C4-2B (cell line): Measurements from ENCODE around the gene SLC24A3.

Experiments
- ZFX ChIP-seq: fragments of 450-650 bp; IDR thresholded peaks from 2 replicates; pipeline ENCODE4 v1.6.1; 2017
- TF ChIP-seq, protein P1 (sequence below): fragments of 450-650 bp; conservative IDR thresholded peaks from 2 replicates; pipeline ENCODE4 v1.5.1; 2017; ENCODE audit warnings: mild to moderate bottlenecking

DNA sequence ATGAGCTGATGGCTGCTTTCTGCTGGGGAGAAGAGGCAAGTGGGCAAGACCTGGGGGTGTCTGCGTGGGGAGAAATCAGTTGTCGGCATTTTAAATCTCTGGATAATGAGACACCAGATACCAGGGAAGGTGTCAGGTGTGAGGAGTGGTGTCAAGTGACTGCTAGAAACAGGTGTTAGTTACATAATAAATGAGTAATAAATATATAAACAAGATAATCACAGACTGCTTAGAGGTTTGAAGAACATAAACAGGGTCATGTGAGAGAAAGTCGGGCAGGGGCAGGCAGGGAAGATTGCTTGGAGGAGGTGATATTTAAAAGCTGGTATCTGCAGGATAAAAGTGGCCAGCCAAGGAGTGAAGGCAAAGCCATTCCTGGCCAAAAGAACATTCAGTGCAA is 458.4 kb downstream of the SLC24A3 start:
- TF ChIP-seq, protein P1, sequence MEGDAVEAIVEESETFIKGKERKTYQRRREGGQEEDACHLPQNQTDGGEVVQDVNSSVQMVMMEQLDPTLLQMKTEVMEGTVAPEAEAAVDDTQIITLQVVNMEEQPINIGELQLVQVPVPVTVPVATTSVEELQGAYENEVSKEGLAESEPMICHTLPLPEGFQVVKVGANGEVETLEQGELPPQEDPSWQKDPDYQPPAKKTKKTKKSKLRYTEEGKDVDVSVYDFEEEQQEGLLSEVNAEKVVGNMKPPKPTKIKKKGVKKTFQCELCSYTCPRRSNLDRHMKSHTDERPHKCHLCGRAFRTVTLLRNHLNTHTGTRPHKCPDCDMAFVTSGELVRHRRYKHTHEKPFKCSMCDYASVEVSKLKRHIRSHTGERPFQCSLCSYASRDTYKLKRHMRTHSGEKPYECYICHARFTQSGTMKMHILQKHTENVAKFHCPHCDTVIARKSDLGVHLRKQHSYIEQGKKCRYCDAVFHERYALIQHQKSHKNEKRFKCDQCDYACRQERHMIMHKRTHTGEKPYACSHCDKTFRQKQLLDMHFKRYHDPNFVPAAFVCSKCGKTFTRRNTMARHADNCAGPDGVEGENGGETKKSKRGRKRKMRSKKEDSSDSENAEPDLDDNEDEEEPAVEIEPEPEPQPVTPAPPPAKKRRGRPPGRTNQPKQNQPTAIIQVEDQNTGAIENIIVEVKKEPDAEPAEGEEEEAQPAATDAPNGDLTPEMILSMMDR: no peak
- TF ChIP-seq ZFX: no peak
